OCI-LY1 (cell line): ENCODE results near the gene STEAP3.

Source experiments
- CTCF ChIP-seq: fragments of 200-600 bp; sonication (generic), shearing (Covaris generic); IDR thresholded peaks from 2 replicates; pipeline ENCODE4 v1.5.1; 2017; ENCODE audit warnings: mild to moderate bottlenecking, antibody characterized with exemption, low read length, moderate library complexity, mixed read lengths
- EZH2 ChIP-seq: fragments of 200-600 bp; sonication (generic), shearing (Covaris generic); IDR thresholded peaks from 2 replicates; pipeline ENCODE4 v1.8.0; 2017; ENCODE audit warnings: borderline replicate concordance, mixed run types, mild to moderate bottlenecking, antibody characterized with exemption, low read length, moderate library complexity, mixed read lengths

GRCh38 chr2:119197126-119197405 is 26.6 kb upstream of the STEAP3 start:
- TF ChIP-seq CTCF (no peak), EZH2 (no peak)
